Effector memory CD8-positive, alpha-beta T cell (primary cell): Measurements from ENCODE around the gene HNRNPA3.
A peak's percentile ranks its signal among the peaks of the same experiment; 100 is the strongest.

Source experiments
- ATAC-seq: fragments of 150-1000 bp; cut with Tn5 transposase; replicated peaks from 2 replicates; pipeline ENCODE4 v1.10.0; 2021; ENCODE audit warnings: mild to moderate bottlenecking, moderate library complexity
- DNase-seq, 3 experiments: peaks; one replicate each; pipeline ENCODE4 v3.0.0; 2021
- H3K27ac Mint-ChIP-seq, 2 donors: one replicate each; pipeline ENCODE4 v1.8.0; 2022; ENCODE audit warnings: mild to moderate bottlenecking in 2 of 2, mixed read lengths in 2 of 2, moderate library complexity in 2 of 2
- H3K27me3 Mint-ChIP-seq, 2 donors: one replicate each; pipeline ENCODE4 v1.8.0; 2022; ENCODE audit warnings: mixed read lengths in 2 of 2
- H3K36me3 Mint-ChIP-seq: one replicate; pipeline ENCODE4 v1.8.0; 2022; ENCODE audit warnings: mild to moderate bottlenecking, moderate library complexity, mixed read lengths; ENCODE audit not compliant: insufficient read depth
- H3K4me1 Mint-ChIP-seq, 2 donors: one replicate each; pipeline ENCODE4 v1.8.0; 2022; ENCODE audit warnings: low read depth in 2 of 2, mixed read lengths in 2 of 2
- H3K4me3 Mint-ChIP-seq, 2 donors: one replicate each; pipeline ENCODE4 v1.8.0; 2022; ENCODE audit warnings: mild to moderate bottlenecking in 2 of 2, mixed read lengths in 2 of 2, moderate library complexity in 2 of 2
- H3K9me3 Mint-ChIP-seq, 2 donors: one replicate each; pipeline ENCODE4 v1.8.0; 2022; ENCODE audit warnings: mixed read lengths in 2 of 2

Gene HNRNPA3

GRCh38 chr2:177231270-177231669, 18.7 kb downstream of the HNRNPA3 start:
- ATAC-seq, result no peak
- DNase-seq, result no peak
- Mint-ChIP-seq H3K9me3 (no peaks in the 10 kb centered on the region), H3K27me3 (no peaks in the 10 kb centered on the region), H3K4me3 (no peak overlapping the region), H3K27ac (peak overlapping the region; percentile 23 to 80), H3K4me1 (peaks cover 19 to 52% of the 10 kb centered on the region in 2 donors), H3K36me3 (peaks cover 93% of the 10 kb centered on the region)

GRCh38 chr2:177232098-177232704, 19.6 kb downstream of the HNRNPA3 start:
- Mint-ChIP-seq H3K4me3 (no peak overlapping the region), H3K27ac (peak overlapping the region in 1 of 2 donors; percentile 23), H3K9me3 (no peaks in the 10 kb centered on the region), H3K36me3 (peaks cover 86% of the 10 kb centered on the region), H3K4me1 (peaks cover 19 to 51% of the 10 kb centered on the region in 2 donors), H3K27me3 (no peaks in the 10 kb centered on the region)
- no peak for DNase-seq
- no peak for ATAC-seq

GRCh38 chr2:177234267-177234666, 21.7 kb downstream of the HNRNPA3 start:
- ATAC-seq (no peak), DNase-seq (no peak)
- H3K36me3 Mint-ChIP-seq, result peaks cover 71% of the 10 kb centered on the region
- H3K9me3 Mint-ChIP-seq, result no peaks in the 10 kb centered on the region
- H3K4me1 Mint-ChIP-seq, result peaks cover 18 to 50% of the 10 kb centered on the region in 2 donors
- H3K4me3 Mint-ChIP-seq, result no peak overlapping the region
- peak overlapping the region; percentile 17 to 92 for H3K27ac Mint-ChIP-seq
- H3K27me3 Mint-ChIP-seq, result no peaks in the 10 kb centered on the region

- no peak overlapping the region for H3K4me3 Mint-ChIP-seq
- H3K27ac Mint-ChIP-seq, result peak overlapping the region in 1 of 2 donors; percentile 92
- H3K36me3 Mint-ChIP-seq, result peaks cover 71% of the 10 kb centered on the region
- no peaks in the 10 kb centered on the region for H3K9me3 Mint-ChIP-seq
- DNase-seq (no peak), ATAC-seq (no peak)
- no peaks in the 10 kb centered on the region for H3K27me3 Mint-ChIP-seq
- peaks cover 21 to 51% of the 10 kb centered on the region in 2 donors for H3K4me1 Mint-ChIP-seq
Observed at GRCh38 chr2:177235855-177236437, 23.4 kb downstream of the HNRNPA3 start.

- ATAC-seq (no peak), DNase-seq (no peak)
- Mint-ChIP-seq H3K27me3 (no peaks in the 10 kb centered on the region), H3K4me3 (no peak overlapping the region), H3K36me3 (peaks cover 61% of the 10 kb centered on the region), H3K4me1 (peaks cover 35 to 66% of the 10 kb centered on the region in 2 donors), H3K27ac (peak overlapping the region in 1 of 2 donors; percentile 41), H3K9me3 (no peaks in the 10 kb centered on the region)
Observed at GRCh38 chr2:177237932-177238331, 25.3 kb downstream of the HNRNPA3 start.

GRCh38 chr2:177239053-177239452, 26.5 kb downstream of the HNRNPA3 start:
- Mint-ChIP-seq H3K27me3 (no peaks in the 10 kb centered on the region), H3K36me3 (peaks cover 53% of the 10 kb centered on the region), H3K4me1 (peaks cover 41 to 72% of the 10 kb centered on the region in 2 donors), H3K27ac (peak overlapping the region; percentile 41 to 85), H3K9me3 (no peaks in the 10 kb centered on the region), H3K4me3 (peak overlapping the region; percentile 51 to 65)
- ATAC-seq (no peak), DNase-seq (no peak)

GRCh38 chr2:177239932-177240630, 27.5 kb downstream of the HNRNPA3 start:
- Mint-ChIP-seq H3K36me3 (peaks cover 51% of the 10 kb centered on the region), H3K27ac (peak overlapping the region; percentile 85 to 88), H3K4me3 (peak overlapping the region; percentile 63 to 65), H3K27me3 (no peaks in the 10 kb centered on the region), H3K9me3 (no peaks in the 10 kb centered on the region), H3K4me1 (peaks cover 41 to 74% of the 10 kb centered on the region in 2 donors)
- DNase-seq (peak; percentile 28 to 33 (median 31)), ATAC-seq (peak; percentile 94)

GRCh38 chr2:177241711-177242120, 29.1 kb downstream of the HNRNPA3 start:
- H3K9me3 Mint-ChIP-seq, result no peaks in the 10 kb centered on the region
- ATAC-seq (no peak), DNase-seq (no peak)
- peaks cover 43% of the 10 kb centered on the region for H3K36me3 Mint-ChIP-seq
- H3K4me1 Mint-ChIP-seq, result peaks cover 51 to 75% of the 10 kb centered on the region in 2 donors
- H3K4me3 Mint-ChIP-seq, result peak overlapping the region; percentile 59 to 65
- peak overlapping the region; percentile 85 to 88 for H3K27ac Mint-ChIP-seq
- no peaks in the 10 kb centered on the region for H3K27me3 Mint-ChIP-seq

- Mint-ChIP-seq H3K4me1 (peaks cover 55 to 79% of the 10 kb centered on the region in 2 donors), H3K9me3 (no peaks in the 10 kb centered on the region), H3K27me3 (no peaks in the 10 kb centered on the region), H3K27ac (peak overlapping the region; percentile 85 to 88), H3K36me3 (peaks cover 42% of the 10 kb centered on the region), H3K4me3 (peak overlapping the region; percentile 59 to 65)
- ATAC-seq (no peak), DNase-seq (no peak)
Observed at GRCh38 chr2:177242121-177242987, 29.8 kb downstream of the HNRNPA3 start.

GRCh38 chr2:177243073-177243472, 30.5 kb downstream of the HNRNPA3 start:
- Mint-ChIP-seq H3K4me1 (peaks cover 52 to 73% of the 10 kb centered on the region in 2 donors), H3K27me3 (no peaks in the 10 kb centered on the region), H3K4me3 (peak overlapping the region; percentile 23 to 65), H3K36me3 (peaks cover 39% of the 10 kb centered on the region), H3K27ac (peak overlapping the region; percentile 85 to 88), H3K9me3 (no peaks in the 10 kb centered on the region)
- ATAC-seq (no peak), DNase-seq (no peak)

- peaks cover 40% of the 10 kb centered on the region for H3K36me3 Mint-ChIP-seq
Observed at GRCh38 chr2:177243476-177243875, 30.9 kb downstream of the HNRNPA3 start.

GRCh38 chr2:177244244-177244771, 31.7 kb downstream of the HNRNPA3 start:
- peaks cover 55 to 68% of the 10 kb centered on the region in 2 donors for H3K4me1 Mint-ChIP-seq
- peaks cover 44% of the 10 kb centered on the region for H3K36me3 Mint-ChIP-seq
- ATAC-seq (no peak), DNase-seq (no peak)
- H3K9me3 Mint-ChIP-seq, result no peaks in the 10 kb centered on the region
- H3K27me3 Mint-ChIP-seq, result no peaks in the 10 kb centered on the region
- peak overlapping the region in 1 of 2 donors; percentile 15 for H3K4me3 Mint-ChIP-seq
- H3K27ac Mint-ChIP-seq, result no peak overlapping the region

More at GRCh38 chr2:177243476-177243875, 30.9 kb downstream of the HNRNPA3 start:
- ATAC-seq, result no peak
- no peak for DNase-seq
- no peaks in the 10 kb centered on the region for H3K9me3 Mint-ChIP-seq
- H3K4me1 Mint-ChIP-seq, result peaks cover 52 to 70% of the 10 kb centered on the region in 2 donors
- H3K27ac Mint-ChIP-seq, result peak overlapping the region; percentile 85 to 88
- H3K4me3 Mint-ChIP-seq, result peak overlapping the region; percentile 23 to 65
- no peaks in the 10 kb centered on the region for H3K27me3 Mint-ChIP-seq

GRCh38 chr2:177245010-177245422, 32.4 kb downstream of the HNRNPA3 start:
- no peak for ATAC-seq
- Mint-ChIP-seq H3K4me3 (no peak overlapping the region), H3K36me3 (peaks cover 38% of the 10 kb centered on the region), H3K27ac (peak overlapping the region in 1 of 2 donors; percentile 74), H3K4me1 (peaks cover 54 to 68% of the 10 kb centered on the region in 2 donors), H3K27me3 (no peaks in the 10 kb centered on the region), H3K9me3 (no peaks in the 10 kb centered on the region)
- no peak for DNase-seq
